H54 (cell line): ENCODE results near the gene ADCY2.
"Not testable (repeated sequence)": the region's sequence is repeated elsewhere in the genome, so short reads cannot be mapped to it uniquely, and the experiment has no call there.

Source experiments
- DNase-seq: peaks from one replicate; pipeline ENCODE4 v3.0.0; 2011; ENCODE audit warnings: low spot score, mixed read lengths; ENCODE audit not compliant: insufficient read length
- FAIRE-seq: peaks from 3 replicates; lab custom pipeline; 2011; peaks lifted over from hg19 to GRCh38; lab: Jason Lieb, UNC
- POLR2A ChIP-seq: IDR thresholded peaks from 2 replicates; pipeline ENCODE4 v1.6.1; 2011; ENCODE audit warnings: low read depth, mild to moderate bottlenecking, low read length

Gene ADCY2

GRCh38 chr5:7412409-7412808, 16.5 kb downstream of the ADCY2 start:
- DNase-seq (no peak), FAIRE-seq (no peak)
- TF ChIP-seq POLR2A, result no peak

- no peak for TF ChIP-seq POLR2A
- DNase-seq (no peak), FAIRE-seq (no peak)
Measured at GRCh38 chr5:7415123-7415522, 19.2 kb downstream of the ADCY2 start.

- FAIRE-seq, result no peak
Measured at GRCh38 chr5:7415587-7416535, 19.9 kb downstream of the ADCY2 start.

GRCh38 chr5:7418276-7418675, 22.3 kb downstream of the ADCY2 start:
- TF ChIP-seq POLR2A, result no peak
- FAIRE-seq, result no peak
- no peak for DNase-seq

More at GRCh38 chr5:7415587-7416535, 19.9 kb downstream of the ADCY2 start:
- no peak for DNase-seq
- no peak for TF ChIP-seq POLR2A

GRCh38 chr5:7419367-7419766, 23.4 kb downstream of the ADCY2 start:
- no peak for DNase-seq
- FAIRE-seq, result no peak
- TF ChIP-seq POLR2A, result no peak

- DNase-seq (no peak), FAIRE-seq (no peak)
- TF ChIP-seq POLR2A, result no peak
Measured at GRCh38 chr5:7419846-7420245, 23.9 kb downstream of the ADCY2 start.

- DNase-seq (no peak), FAIRE-seq (no peak)
- TF ChIP-seq POLR2A, result no peak
Measured at GRCh38 chr5:7420510-7421280, 24.8 kb downstream of the ADCY2 start.

GRCh38 chr5:7422316-7423106, 26.6 kb downstream of the ADCY2 start:
- FAIRE-seq (no peak), DNase-seq (no peak)
- TF ChIP-seq POLR2A, result no peak

GRCh38 chr5:7423231-7423630, 27.3 kb downstream of the ADCY2 start:
- FAIRE-seq, result not testable (repeated sequence)

GRCh38 chr5:7425830-7426229, 29.9 kb downstream of the ADCY2 start:
- FAIRE-seq, result no peak
- no peak for TF ChIP-seq POLR2A
- DNase-seq, result no peak

More at GRCh38 chr5:7423231-7423630, 27.3 kb downstream of the ADCY2 start:
- DNase-seq, result not testable (repeated sequence)

- no peak for FAIRE-seq
- no peak for TF ChIP-seq POLR2A
- DNase-seq, result no peak
Measured at GRCh38 chr5:7426284-7426683, 30.3 kb downstream of the ADCY2 start.

- DNase-seq (no peak), FAIRE-seq (no peak)
- no peak for TF ChIP-seq POLR2A
Measured at GRCh38 chr5:7434914-7435313, 39.0 kb downstream of the ADCY2 start.

GRCh38 chr5:7435503-7435902, 39.6 kb downstream of the ADCY2 start:
- FAIRE-seq, result no peak
- DNase-seq, result no peak
- no peak for TF ChIP-seq POLR2A
